ENCODE results near the gene CDHR2. TPM values are rescaled to one million over a fixed set of nuclear protein-coding genes. Genes with fewer than 3 reads are reported as not detected.
A peak's percentile ranks its signal among the peaks of the same experiment; 100 is the strongest.

The CDHR2 gene
- total RNA-seq, 1 donor from 2014 or later: not detected

DNA sequence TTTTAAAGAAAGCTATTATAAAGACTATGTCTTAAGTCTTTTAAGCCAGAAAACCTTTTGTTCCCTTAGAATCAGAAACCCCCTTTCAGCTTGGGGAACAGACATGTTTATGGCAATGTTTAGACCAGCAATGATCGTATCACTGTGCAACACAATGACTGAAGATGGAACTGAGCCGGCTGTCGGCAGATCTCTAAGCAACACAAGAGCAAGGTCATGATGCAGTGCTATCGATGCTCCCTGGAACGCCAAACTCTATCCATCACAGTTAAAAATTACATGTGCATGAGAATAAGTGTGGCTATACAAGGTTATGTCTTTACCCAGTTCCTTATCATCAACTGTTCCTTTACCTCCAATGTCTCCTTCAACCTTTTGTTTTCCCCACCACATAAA, 10.2 kb upstream of the CDHR2 start:
- no peaks in the 10 kb centered on the region for H3K9me3 ChIP-seq (ENCODE audit: control insufficient read depth in 3 of 3, low read length in 3 of 3)
- peaks cover 42 to 64% (median 49%) of the 10 kb centered on the region in 3 donors for H3K4me1 ChIP-seq (ENCODE audit: control insufficient read depth in 3 of 3, insufficient read depth in 3 of 3, low read length in 3 of 3)
- no peaks in the 10 kb centered on the region for H3K27me3 ChIP-seq (ENCODE audit: control insufficient read depth in 3 of 3, insufficient read depth in 3 of 3, low read length in 3 of 3)
- no peaks in the 10 kb centered on the region for H3K36me3 ChIP-seq (ENCODE audit: control insufficient read depth in 3 of 3, insufficient read depth in 3 of 3, low read length in 3 of 3)
- peak overlapping the region; percentile 2 for H3K27ac ChIP-seq (ENCODE audit: low read depth, low read length)
- no peak overlapping the region for H3K4me3 ChIP-seq (ENCODE audit: low read length in 3 of 3)
- H3K9ac ChIP-seq (ENCODE audit: low read depth in 1 of 3, low read length in 3 of 3): peak overlapping the region in 1 of 3 donors; percentile 40

- Histone ChIP-seq H3K4me1 (ENCODE audit: control insufficient read depth in 3 of 3, insufficient read depth in 3 of 3, low read length in 3 of 3) (peaks cover 27 to 61% (median 43%) of the 10 kb centered on the region in 3 donors), H3K9ac (ENCODE audit: low read depth in 1 of 3, low read length in 3 of 3) (no peak overlapping the region), H3K9me3 (ENCODE audit: control insufficient read depth in 3 of 3, low read length in 3 of 3) (no peaks in the 10 kb centered on the region), H3K27ac (ENCODE audit: low read depth, low read length) (no peak overlapping the region), H3K36me3 (ENCODE audit: control insufficient read depth in 3 of 3, insufficient read depth in 3 of 3, low read length in 3 of 3) (no peaks in the 10 kb centered on the region), H3K27me3 (ENCODE audit: control insufficient read depth in 3 of 3, insufficient read depth in 3 of 3, low read length in 3 of 3) (no peaks in the 10 kb centered on the region), H3K4me3 (ENCODE audit: low read length in 3 of 3) (no peak overlapping the region)
Measured at GRCh38 chr5:176540476-176540899, 8.7 kb upstream of the CDHR2 start.

GRCh38 chr5:176540956-176541337, 8.2 kb upstream of the CDHR2 start:
- peak overlapping the region in 1 of 3 donors; percentile 93 for H3K9ac ChIP-seq (ENCODE audit: low read depth in 1 of 3, low read length in 3 of 3)
- peaks cover 23 to 60% (median 38%) of the 10 kb centered on the region in 3 donors for H3K4me1 ChIP-seq (ENCODE audit: control insufficient read depth in 3 of 3, insufficient read depth in 3 of 3, low read length in 3 of 3)
- H3K36me3 ChIP-seq (ENCODE audit: control insufficient read depth in 3 of 3, insufficient read depth in 3 of 3, low read length in 3 of 3): no peaks in the 10 kb centered on the region
- no peak overlapping the region for H3K27ac ChIP-seq (ENCODE audit: low read depth, low read length)
- no peaks in the 10 kb centered on the region for H3K9me3 ChIP-seq (ENCODE audit: control insufficient read depth in 3 of 3, low read length in 3 of 3)
- H3K4me3 ChIP-seq (ENCODE audit: low read length in 3 of 3): no peak overlapping the region
- H3K27me3 ChIP-seq (ENCODE audit: control insufficient read depth in 3 of 3, insufficient read depth in 3 of 3, low read length in 3 of 3): no peaks in the 10 kb centered on the region

GRCh38 chr5:176541338-176542134, 7.6 kb upstream of the CDHR2 start:
- H3K9ac ChIP-seq (ENCODE audit: low read depth in 1 of 3, low read length in 3 of 3): peak overlapping the region; percentile 10 to 93 (median 74)
- H3K4me3 ChIP-seq (ENCODE audit: low read length in 3 of 3): peak overlapping the region in 1 of 3 donors; percentile 35
- no peaks in the 10 kb centered on the region for H3K36me3 ChIP-seq (ENCODE audit: control insufficient read depth in 3 of 3, insufficient read depth in 3 of 3, low read length in 3 of 3)
- peaks cover 18 to 56% (median 35%) of the 10 kb centered on the region in 3 donors for H3K4me1 ChIP-seq (ENCODE audit: control insufficient read depth in 3 of 3, insufficient read depth in 3 of 3, low read length in 3 of 3)
- peak overlapping the region; percentile 19 for H3K27ac ChIP-seq (ENCODE audit: low read depth, low read length)
- H3K9me3 ChIP-seq (ENCODE audit: control insufficient read depth in 3 of 3, low read length in 3 of 3): no peaks in the 10 kb centered on the region
- no peaks in the 10 kb centered on the region for H3K27me3 ChIP-seq (ENCODE audit: control insufficient read depth in 3 of 3, insufficient read depth in 3 of 3, low read length in 3 of 3)

GRCh38 chr5:176542135-176542595, 7.0 kb upstream of the CDHR2 start:
- Histone ChIP-seq H3K9ac (ENCODE audit: low read depth in 1 of 3, low read length in 3 of 3) (peak overlapping the region; percentile 72 to 93 (median 74)), H3K27me3 (ENCODE audit: control insufficient read depth in 3 of 3, insufficient read depth in 3 of 3, low read length in 3 of 3) (no peaks in the 10 kb centered on the region), H3K4me1 (ENCODE audit: control insufficient read depth in 3 of 3, insufficient read depth in 3 of 3, low read length in 3 of 3) (peaks cover 18 to 56% (median 35%) of the 10 kb centered on the region in 3 donors), H3K9me3 (ENCODE audit: control insufficient read depth in 3 of 3, low read length in 3 of 3) (no peaks in the 10 kb centered on the region), H3K4me3 (ENCODE audit: low read length in 3 of 3) (peak overlapping the region; percentile 68 to 91 (median 82)), H3K36me3 (ENCODE audit: control insufficient read depth in 3 of 3, insufficient read depth in 3 of 3, low read length in 3 of 3) (no peaks in the 10 kb centered on the region), H3K27ac (ENCODE audit: low read depth, low read length) (peak overlapping the region; percentile 19)

GRCh38 chr5:176542596-176543427, 6.3 kb upstream of the CDHR2 start:
- H3K36me3 ChIP-seq (ENCODE audit: control insufficient read depth in 3 of 3, insufficient read depth in 3 of 3, low read length in 3 of 3): no peaks in the 10 kb centered on the region
- no peaks in the 10 kb centered on the region for H3K9me3 ChIP-seq (ENCODE audit: control insufficient read depth in 3 of 3, low read length in 3 of 3)
- peak overlapping the region; percentile 19 for H3K27ac ChIP-seq (ENCODE audit: low read depth, low read length)
- H3K9ac ChIP-seq (ENCODE audit: low read depth in 1 of 3, low read length in 3 of 3): peak overlapping the region; percentile 72 to 93 (median 86)
- no peaks in the 10 kb centered on the region for H3K27me3 ChIP-seq (ENCODE audit: control insufficient read depth in 3 of 3, insufficient read depth in 3 of 3, low read length in 3 of 3)
- H3K4me3 ChIP-seq (ENCODE audit: low read length in 3 of 3): peak overlapping the region; percentile 68 to 91 (median 82)
- H3K4me1 ChIP-seq (ENCODE audit: control insufficient read depth in 3 of 3, insufficient read depth in 3 of 3, low read length in 3 of 3): peaks cover 18 to 52% (median 35%) of the 10 kb centered on the region in 3 donors

DNA sequence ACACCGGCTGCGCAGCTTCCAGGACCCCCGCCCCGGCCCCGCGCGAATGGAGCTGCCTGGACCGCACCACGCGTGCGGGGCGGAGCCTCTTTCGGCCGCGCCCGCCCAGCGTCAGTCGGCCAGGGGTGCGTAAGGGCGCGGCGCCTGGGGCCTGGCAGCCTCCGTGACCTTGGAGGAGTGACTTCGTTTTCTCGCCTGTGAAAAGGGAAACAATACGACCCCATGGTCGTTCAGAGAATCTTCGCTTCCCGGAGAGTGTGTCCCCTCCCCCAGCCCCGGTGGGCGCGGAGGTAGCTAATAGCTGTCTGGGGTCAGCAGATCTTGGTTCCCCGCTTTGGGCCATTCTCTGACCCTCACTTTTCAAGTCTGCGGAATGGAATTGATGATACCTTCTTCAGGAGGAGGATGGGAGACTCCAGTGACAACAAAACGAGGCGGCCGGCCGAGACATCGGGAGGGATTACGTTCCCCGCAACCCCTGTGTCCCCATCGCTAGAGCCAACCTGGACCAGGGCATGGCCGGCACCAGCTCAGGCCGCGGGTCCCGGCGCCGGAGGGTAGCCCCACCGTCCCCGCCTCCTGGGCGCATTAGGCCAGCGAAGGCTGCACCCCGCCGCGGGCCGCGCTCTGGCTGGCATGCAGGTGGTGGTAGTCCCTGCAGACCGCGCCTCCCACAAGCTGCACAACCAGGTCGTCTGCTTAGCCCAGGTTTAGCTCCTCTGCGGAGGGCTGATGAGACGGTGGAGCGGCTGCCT, 5.5 kb upstream of the CDHR2 start:
- Histone ChIP-seq H3K4me1 (ENCODE audit: control insufficient read depth in 3 of 3, insufficient read depth in 3 of 3, low read length in 3 of 3) (peaks cover 12 to 45% (median 29%) of the 10 kb centered on the region in 3 donors), H3K4me3 (ENCODE audit: low read length in 3 of 3) (peak overlapping the region; percentile 82 to 91 (median 89)), H3K27ac (ENCODE audit: low read depth, low read length) (peak overlapping the region; percentile 85), H3K9me3 (ENCODE audit: control insufficient read depth in 3 of 3, low read length in 3 of 3) (no peaks in the 10 kb centered on the region), H3K27me3 (ENCODE audit: control insufficient read depth in 3 of 3, insufficient read depth in 3 of 3, low read length in 3 of 3) (peaks cover under 1 to 4% (median 2%) of the 10 kb centered on the region in 3 donors), H3K9ac (ENCODE audit: low read depth in 1 of 3, low read length in 3 of 3) (peak overlapping the region; percentile 86 to 93 (median 88)), H3K36me3 (ENCODE audit: control insufficient read depth in 3 of 3, insufficient read depth in 3 of 3, low read length in 3 of 3) (no peaks in the 10 kb centered on the region)

DNA sequence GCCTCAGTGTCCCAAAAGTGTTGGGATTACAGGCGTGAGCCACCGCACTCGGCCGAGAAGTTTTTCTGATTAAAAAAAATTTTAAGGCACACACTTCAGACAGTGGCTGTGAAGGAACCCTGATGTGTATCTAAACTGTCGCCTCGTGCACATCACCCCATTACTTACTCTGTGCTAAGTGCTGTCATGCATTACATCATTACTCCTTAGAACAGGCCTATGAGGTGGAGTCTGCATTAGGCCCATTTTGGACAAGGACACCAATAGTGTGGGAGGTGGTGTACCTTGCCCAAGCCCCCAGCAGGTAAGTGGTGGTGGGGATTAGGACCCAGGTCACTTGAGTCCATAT, 3.8 kb upstream of the CDHR2 start:
- no peaks in the 10 kb centered on the region for H3K9me3 ChIP-seq (ENCODE audit: control insufficient read depth in 3 of 3, low read length in 3 of 3)
- no peak overlapping the region for H3K4me3 ChIP-seq (ENCODE audit: low read length in 3 of 3)
- H3K9ac ChIP-seq (ENCODE audit: low read depth in 1 of 3, low read length in 3 of 3): no peak overlapping the region
- H3K27ac ChIP-seq (ENCODE audit: low read depth, low read length): no peak overlapping the region
- peaks cover 11 to 21% (median 15%) of the 10 kb centered on the region in 3 donors for H3K27me3 ChIP-seq (ENCODE audit: control insufficient read depth in 3 of 3, insufficient read depth in 3 of 3, low read length in 3 of 3)
- no peaks in the 10 kb centered on the region for H3K36me3 ChIP-seq (ENCODE audit: control insufficient read depth in 3 of 3, insufficient read depth in 3 of 3, low read length in 3 of 3)
- H3K4me1 ChIP-seq (ENCODE audit: control insufficient read depth in 3 of 3, insufficient read depth in 3 of 3, low read length in 3 of 3): peaks cover 12 to 41% (median 26%) of the 10 kb centered on the region in 3 donors

- H3K9me3 ChIP-seq (ENCODE audit: control insufficient read depth in 3 of 3, low read length in 3 of 3): no peaks in the 10 kb centered on the region
- H3K4me1 ChIP-seq (ENCODE audit: control insufficient read depth in 3 of 3, insufficient read depth in 3 of 3, low read length in 3 of 3): peaks cover 12 to 40% (median 25%) of the 10 kb centered on the region in 3 donors
Measured at GRCh38 chr5:176545737-176546509, 3.2 kb upstream of the CDHR2 start.

More at GRCh38 chr5:176545737-176546509, 3.2 kb upstream of the CDHR2 start:
- Histone ChIP-seq H3K36me3 (ENCODE audit: control insufficient read depth in 3 of 3, insufficient read depth in 3 of 3, low read length in 3 of 3) (no peaks in the 10 kb centered on the region), H3K27me3 (ENCODE audit: control insufficient read depth in 3 of 3, insufficient read depth in 3 of 3, low read length in 3 of 3) (peaks cover 15 to 25% (median 16%) of the 10 kb centered on the region in 3 donors), H3K27ac (ENCODE audit: low read depth, low read length) (no peak overlapping the region), H3K4me3 (ENCODE audit: low read length in 3 of 3) (no peak overlapping the region), H3K9ac (ENCODE audit: low read depth in 1 of 3, low read length in 3 of 3) (no peak overlapping the region)

Measured in skeletal muscle tissue (tissue), 4 donors.